ENCODE measurements around the gene FILIP1L. TPM values are rescaled to one million over a fixed set of nuclear protein-coding genes. Genes with fewer than 3 reads are reported as not detected.

The FILIP1L gene
- total RNA-seq, 1 donor from 2014 or later, result 21.6 TPM

- no peak for DNase-seq (ENCODE audit: low read depth, low spot score)
Observed at GRCh38 chr3:99896482-99896881, 217.8 kb downstream of the FILIP1L start.

- DNase-seq (ENCODE audit: low read depth, low spot score), result peak; percentile 51
Observed at GRCh38 chr3:99895703-99896441, 218.4 kb downstream of the FILIP1L start.

DNA sequence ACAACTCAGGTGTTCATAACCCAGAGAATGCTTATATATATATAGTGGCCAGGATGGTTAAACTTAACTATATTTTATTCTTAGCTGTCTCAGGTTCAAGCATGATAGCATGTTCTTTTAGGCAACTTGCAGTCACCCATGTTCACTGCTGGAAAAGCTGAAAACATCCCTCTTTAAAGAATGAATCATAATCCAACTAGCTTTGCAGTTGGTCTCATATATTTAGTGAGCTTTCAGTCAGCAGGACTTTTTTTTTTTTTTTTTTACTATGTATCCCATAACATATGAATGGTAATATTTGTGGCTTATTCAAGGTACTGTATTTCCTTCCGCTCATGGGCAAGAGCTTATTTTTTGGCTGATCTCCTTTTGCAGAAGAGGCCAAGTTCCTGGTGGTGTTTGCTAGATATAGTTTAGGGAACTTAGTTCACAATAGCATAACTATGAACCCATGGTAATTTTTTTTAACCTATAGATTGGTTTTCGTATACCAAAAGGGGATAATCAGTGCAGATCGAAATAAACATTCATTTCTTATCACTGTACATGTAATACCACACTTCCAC, 219.1 kb downstream of the FILIP1L start:
- no peak for DNase-seq (ENCODE audit: low read depth, low spot score)

GRCh38 chr3:99892332-99892731, 222.0 kb downstream of the FILIP1L start:
- no peak for DNase-seq (ENCODE audit: low read depth, low spot score)

DNA sequence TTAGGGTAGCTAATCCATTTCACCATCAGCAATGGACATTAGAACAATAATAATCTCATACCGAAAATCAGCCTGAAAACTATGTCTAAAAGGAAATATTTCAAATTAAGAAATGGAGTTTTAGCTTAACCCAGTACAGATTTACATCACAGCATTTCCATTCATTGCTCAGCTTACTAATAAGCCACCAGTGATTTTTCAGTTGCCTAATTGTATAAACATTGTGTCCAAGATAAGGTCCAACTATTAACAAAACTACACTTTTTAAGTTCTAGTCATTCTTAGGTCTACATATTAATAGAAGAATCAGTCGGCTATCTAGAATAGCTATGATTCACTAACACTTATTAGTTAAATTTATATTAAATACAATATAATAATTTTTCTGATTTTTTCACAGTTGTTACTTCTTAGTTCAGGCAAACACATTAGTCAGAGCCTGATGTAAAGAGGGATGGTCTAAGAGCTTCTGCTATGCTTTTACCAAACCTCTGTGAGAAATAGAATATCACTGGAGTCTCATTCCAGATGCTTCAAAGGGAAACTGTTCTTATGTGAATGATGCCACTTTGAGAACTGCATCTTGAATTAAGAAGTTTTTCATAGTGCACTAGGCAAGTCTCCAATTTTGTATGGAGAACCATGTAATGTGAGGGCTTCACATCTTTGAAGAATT, 222.6 kb downstream of the FILIP1L start:
- DNase-seq (ENCODE audit: low read depth, low spot score), result no peak

DNA sequence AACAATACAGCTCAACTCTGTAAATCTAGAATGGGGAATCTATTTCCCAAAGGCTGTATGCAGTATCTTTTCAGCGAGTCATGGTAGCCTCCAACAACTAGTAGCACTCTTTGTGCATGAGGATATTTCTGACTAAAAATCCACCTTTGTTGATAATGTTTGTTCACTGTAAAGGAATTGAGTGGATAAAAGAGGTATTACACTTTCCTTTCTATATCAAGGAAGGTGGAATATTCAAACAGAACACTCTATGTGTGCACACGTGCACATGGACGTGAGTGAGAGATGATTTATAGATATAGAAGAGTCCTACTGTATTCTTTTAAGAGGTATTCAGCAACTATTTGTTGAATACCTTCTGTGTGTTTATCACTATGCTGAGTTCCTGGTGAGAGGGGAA, 228.4 kb downstream of the FILIP1L start:
- no peak for DNase-seq (ENCODE audit: low read depth, low spot score)

GRCh38 chr3:99885085-99885484, 229.2 kb downstream of the FILIP1L start:
- no peak for DNase-seq (ENCODE audit: low read depth, low spot score)

DNA sequence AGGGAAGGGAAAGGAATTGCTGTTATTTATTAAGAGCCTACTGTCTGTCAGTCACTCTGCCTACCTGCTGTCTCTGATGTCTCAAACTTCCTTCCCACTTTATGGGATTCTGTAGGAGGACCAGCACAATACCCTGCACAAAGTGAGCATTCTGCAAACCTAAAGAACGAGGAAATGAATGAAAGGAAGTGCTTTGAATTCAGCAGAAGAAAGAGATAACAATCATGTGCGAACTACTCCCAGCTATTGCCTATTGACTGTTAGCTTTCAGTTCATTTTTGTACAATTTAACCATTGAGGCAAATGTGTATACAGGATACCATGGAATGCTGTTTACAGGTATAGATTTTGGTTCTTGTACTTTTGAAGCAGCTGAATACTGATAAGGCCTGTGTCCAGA, 229.8 kb downstream of the FILIP1L start:
- no peak for DNase-seq (ENCODE audit: low read depth, low spot score)

GRCh38 chr3:99883693-99884092, 230.6 kb downstream of the FILIP1L start:
- DNase-seq (ENCODE audit: low read depth, low spot score), result no peak

DNA sequence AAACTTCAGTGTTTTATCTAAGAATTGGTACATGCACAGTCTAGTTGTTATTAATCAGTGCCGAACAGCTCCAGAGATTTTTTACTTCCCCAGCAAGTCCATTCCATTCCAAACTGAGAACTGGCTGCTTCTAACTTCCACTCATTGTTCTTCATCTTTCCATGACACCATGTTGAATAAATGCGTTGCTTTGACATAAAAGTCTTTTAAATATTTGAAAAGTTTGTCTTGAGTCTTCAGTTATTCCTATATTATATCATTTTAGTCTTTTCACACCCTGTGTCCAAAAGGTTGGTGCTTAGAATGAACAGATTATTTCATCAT, 231.2 kb downstream of the FILIP1L start:
- no peak for DNase-seq (ENCODE audit: low read depth, low spot score)

- no peak for DNase-seq (ENCODE audit: low read depth, low spot score)
Observed at GRCh38 chr3:99882436-99883137, 231.7 kb downstream of the FILIP1L start.

GRCh38 chr3:99881121-99881524, 233.2 kb downstream of the FILIP1L start:
- DNase-seq (ENCODE audit: low read depth, low spot score), result peak; percentile 53

- DNase-seq (ENCODE audit: low read depth, low spot score), result no peak
Observed at GRCh38 chr3:99879275-99879674, 235.0 kb downstream of the FILIP1L start.

GRCh38 chr3:99878005-99878404, 236.3 kb downstream of the FILIP1L start:
- peak; percentile 36 for DNase-seq (ENCODE audit: low read depth, low spot score)

DNA sequence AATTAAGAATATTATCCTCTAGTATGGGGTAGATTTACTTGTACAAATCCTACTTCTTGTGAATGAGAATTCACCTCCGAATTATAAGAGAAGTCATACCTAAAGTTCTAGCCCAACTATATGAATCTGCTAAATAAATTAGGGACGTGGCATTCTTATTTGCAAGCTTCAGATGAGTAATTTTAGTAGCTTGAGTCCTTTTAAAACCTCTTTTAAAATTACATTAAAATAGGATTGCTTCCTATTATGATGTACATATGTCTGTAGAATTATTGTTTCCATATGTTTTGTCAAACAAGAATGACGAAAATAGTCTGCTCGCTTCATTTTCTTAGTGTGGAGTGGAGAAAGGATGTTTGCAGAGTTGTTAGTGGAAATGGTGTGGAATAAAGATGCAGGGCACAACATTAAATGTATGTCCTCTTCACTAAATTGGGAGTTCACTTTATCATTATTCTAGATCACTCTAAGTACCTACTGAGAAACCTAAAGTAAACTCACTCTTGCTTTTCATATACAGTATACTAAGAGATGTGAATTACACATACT, 237.2 kb downstream of the FILIP1L start:
- no peak for DNase-seq (ENCODE audit: low read depth, low spot score)

DNA sequence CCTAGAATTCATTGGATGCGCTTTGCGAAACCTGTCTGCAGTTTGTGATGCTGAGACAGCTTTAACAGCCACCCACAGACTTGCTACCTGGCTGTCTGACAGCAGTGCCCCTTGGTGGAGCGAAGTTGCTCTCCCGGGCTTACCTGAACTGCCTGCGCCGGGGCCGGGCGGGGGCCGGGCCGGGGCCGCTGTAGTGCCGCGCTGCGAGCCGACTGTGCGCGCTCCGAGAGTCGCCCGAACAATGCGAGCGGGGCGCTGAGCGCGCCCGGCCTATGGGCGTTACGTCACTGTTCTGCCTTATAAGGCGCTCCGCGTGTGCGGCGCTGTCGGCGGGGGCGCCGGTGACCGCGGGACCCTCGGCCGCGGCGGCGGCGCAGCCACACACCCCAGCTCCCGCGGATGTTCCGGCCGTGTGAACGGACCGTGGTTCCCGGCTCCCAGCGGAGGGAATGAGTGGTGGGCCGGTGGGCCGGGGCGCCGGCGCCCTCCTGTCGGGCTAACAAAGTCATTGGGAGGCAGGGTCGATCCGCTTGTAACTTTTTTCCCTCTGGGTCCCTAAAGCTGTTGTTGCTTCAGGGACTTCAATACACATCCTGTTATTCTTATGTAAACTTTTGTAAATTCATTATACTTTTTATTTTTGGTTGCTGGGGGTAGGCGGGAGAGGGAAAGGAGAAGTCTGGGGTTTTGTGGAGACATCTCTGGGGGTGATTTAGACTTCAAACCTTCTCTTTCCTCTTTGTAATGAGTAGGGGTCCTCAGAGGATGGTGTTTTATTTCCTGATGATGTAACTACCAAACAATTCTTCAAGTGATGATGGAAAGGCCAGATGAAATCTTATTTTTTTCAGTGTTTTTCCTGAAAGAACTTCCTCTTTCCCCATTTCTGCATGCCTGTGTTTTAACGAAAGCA, 238.1 kb downstream of the FILIP1L start:
- DNase-seq (ENCODE audit: low read depth, low spot score), result peak; percentile 43

DNA sequence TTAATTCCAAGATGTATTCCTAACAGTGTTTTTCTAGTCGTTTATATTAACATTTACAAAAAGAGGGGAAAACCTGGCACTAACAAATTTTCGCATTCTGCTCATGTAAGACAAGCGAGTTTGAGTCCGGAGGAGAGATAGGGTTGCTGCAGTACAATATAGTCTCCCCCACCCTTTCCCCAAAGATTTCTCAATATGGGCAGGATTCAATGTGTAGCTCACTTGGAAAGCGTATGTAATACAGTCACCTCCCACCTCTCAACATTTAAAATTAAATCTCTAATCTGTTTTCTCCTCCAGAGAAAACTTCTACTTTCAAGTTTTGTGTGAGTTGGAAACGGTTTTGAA, 238.7 kb downstream of the FILIP1L start:
- DNase-seq (ENCODE audit: low read depth, low spot score), result no peak

- DNase-seq (ENCODE audit: low read depth, low spot score), result no peak
Observed at GRCh38 chr3:99874237-99875002, 239.9 kb downstream of the FILIP1L start.

DNA sequence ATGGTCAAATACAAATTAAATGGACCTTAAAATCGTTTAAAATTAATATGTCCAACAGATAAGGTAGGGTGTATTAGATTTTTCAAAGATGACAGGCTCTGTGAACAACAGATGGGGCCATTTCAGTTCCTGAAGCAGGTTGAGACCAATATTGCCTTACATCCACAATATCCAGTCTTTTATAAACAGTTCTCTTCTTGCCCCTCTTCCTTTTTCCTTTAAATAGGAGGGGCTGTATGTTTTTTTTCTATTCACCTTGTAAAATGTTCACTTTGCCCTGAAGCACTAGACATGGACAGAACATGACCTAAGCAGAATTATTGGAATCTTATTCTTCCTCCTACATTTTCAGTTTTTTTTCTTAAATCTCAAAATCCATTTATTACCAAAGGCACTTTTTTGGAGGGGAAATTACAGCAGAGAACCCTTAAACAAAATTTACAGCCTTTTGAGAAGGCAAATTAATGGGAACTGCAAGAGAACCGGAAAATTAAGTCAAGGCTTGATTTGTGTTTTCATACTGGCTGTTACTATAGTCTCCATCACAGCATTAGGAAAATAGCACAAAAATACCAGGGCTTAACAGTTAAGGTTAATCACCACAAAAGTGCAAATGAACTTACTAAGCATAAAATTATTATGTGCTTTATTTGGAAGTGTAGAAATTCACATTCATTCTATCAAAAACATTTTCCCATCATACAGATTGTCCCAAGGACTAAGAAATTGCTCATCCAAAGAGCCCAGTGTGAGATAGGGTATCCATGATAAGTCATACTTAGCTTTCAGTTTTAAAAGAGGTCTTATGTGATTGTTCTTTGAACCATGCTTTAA, 240.8 kb downstream of the FILIP1L start:
- DNase-seq (ENCODE audit: low read depth, low spot score), result no peak

DNA sequence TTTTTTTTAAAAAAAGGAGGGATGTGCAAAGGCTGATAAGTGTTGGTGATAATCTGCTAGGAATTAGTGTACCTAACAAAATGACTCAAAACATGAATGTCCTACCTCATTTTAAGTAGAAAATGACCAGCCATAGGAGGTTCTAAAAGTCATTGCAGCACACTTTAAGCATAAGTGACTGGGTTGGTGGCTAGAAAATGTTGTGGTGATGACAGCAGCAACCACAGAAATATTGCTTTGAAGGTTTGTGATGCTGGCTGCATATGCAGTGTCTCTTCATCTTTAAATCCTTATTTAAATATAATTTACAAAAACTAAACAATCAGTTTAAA, 241.4 kb downstream of the FILIP1L start:
- DNase-seq (ENCODE audit: low read depth, low spot score), result no peak

Measured in pulmonary artery endothelial cell (primary cell).